GM21390 (cell line): ENCODE data around the gene GATA1.

Experiments used
- ATAC-seq: cut with Tn5 transposase; IDR thresholded peaks from one replicate; pipeline ENCODE4 v1.9.1; 2021; ENCODE audit not compliant: unreplicated experiment

The GATA1 gene

DNA sequence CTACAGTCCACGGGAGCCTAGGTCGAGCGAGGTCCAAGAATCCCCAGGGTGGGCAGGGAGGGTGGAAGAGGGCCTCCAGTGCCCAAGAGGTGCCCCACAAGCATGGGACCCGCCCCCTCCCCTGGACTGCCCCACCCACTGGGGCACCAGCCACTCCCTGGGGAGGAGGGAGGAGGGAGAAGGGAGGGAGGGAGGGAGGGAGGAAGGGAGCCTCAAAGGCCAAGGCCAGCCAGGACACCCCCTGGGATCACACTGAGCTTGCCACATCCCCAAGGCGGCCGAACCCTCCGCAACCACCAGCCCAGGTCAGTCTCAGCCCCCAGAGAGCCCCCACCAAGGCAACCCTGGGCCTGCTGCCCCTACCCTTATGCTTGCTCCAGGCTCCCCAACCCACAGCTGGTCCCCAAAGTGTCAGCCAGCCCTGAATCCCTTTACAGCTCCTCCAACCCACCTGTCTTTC is at the start of gene GATA1:
Gene GATA1, plus strand, starts transcription at position 250 of the 460 bp plus-strand sequence. CDS start 4,520 bp downstream, outside the sequence.
- ATAC-seq: no peak

GRCh38 chrX:48736878-48737212 is 49.5 kb upstream of the GATA1 start:
- ATAC-seq: no peak

DNA sequence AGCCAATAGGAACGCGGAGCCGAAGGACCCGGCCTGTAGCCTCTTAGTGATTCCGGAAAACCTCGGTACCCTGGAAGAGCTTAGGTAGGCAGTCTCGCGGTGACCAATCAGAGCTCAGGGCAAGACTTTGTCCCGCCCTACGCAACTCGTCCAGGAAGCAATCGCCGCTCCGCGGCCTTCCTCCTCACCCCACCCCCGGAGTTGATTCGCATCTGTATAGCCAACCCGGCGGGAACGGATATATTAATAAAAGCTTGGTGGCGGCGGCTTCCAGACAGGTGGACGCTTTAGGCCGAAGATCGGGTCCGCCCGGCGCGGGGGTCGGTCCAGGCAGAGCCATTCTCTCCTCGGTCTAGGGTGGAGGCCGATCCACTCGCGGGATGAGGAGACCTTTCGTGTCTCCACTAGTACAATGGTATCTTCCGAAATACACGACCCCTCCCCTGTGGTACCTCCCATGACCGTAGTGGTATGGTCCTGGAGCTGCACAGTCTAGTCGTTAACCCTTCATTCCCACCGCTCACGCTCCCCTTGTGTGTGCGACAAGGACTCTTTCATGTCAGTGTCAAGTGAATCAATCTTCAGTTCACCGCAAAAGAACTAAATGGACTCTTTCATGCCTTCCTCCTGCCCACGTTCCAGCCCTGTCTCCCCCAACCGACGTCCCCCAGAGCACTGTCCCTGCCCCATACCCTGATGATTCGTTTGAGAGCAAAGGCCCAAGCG is 49.0 kb upstream of the GATA1 start:
- ATAC-seq: peak; percentile 98

- no peak for ATAC-seq
Measured at GRCh38 chrX:48737940-48738339, 48.5 kb upstream of the GATA1 start.

DNA sequence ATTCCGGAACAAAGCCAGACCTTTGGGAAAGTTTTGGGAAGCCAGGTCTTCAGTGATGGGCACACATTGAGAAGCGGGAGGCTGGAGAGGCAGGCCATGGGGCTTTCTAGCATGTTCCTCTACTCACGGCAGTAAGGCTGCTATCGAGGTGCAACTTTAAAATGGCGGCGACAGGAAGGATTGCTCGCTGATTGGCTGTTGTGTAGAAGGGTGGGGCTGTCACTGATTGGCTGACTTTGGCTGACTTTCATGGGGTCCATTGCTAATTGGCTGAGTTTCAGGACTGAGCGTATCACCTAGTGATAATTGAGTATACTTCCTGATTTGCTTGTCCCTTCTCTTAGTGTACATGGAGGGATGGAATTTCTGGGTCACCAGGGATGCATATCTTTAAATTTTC is 44.6 kb upstream of the GATA1 start:
- no peak for ATAC-seq

GRCh38 chrX:48745222-48745621 is 41.2 kb upstream of the GATA1 start:
- ATAC-seq: no peak

DNA sequence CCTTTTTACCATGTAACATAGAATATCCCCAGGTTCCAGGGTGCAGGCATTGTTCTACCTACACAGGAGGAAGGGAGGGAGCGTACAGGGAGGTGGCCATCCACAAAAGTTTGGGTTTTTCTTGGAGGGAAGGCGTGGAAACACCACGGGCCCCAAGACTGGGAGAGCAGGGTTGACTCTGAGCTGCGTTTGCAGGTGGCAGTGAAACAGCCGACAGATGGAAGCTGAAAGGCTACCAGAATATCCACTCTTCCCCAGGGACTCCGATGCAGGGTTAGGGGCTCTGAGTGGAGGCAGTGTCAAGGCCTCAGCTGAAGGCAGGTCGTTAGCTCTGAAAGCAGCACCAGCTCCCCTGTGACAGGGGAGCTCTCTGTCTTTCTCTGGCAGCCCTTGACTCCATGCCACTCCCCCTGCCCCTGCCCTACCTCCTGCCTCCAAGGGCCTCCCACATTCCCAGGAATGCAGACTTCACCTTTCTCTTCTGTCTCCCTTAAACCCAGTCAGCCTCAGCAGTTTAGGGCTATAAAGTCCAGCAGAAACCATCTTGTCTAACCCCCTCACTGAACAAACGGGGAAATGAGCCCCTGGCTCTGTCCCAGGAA is 38.9 kb upstream of the GATA1 start:
- ATAC-seq: no peak

DNA sequence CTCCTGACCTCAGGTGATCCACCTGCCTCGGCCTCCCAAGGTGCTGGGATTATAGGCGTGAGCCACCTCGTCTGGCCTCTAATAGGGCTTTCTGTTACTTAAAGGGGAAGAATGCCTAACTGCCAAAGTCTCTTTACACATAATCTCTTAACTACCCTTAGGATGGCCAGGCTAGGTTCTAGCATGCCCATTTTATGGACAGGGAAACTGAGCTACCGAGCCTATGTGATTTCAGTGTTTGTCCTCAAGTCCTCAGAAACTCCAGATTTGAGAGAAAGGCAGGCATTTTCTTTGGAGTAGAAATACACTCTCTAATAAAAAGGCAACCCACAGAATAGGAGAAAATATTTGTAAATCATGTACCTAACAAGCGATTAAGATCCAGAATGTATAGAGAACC is 37.2 kb upstream of the GATA1 start:
- ATAC-seq: no peak

DNA sequence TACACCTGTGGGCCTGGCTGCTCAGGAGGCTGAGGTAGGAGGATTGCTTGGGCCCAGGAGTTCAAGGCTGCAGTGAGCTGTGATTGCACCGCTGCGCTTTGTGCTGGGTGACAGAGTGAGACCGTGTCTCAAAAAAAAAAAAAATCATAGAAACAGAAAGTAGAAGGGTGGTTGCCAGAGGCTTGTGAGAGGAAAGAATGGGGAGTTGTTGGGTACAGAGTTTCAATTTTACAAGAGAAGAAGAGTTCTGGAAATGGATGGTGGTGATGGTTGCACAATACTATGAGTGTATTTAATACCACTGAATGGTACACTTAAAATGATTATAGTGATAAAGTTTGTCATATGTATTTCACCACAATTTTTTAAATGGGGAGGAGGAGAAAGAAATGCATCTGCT is 35.0 kb upstream of the GATA1 start:
- no peak for ATAC-seq

DNA sequence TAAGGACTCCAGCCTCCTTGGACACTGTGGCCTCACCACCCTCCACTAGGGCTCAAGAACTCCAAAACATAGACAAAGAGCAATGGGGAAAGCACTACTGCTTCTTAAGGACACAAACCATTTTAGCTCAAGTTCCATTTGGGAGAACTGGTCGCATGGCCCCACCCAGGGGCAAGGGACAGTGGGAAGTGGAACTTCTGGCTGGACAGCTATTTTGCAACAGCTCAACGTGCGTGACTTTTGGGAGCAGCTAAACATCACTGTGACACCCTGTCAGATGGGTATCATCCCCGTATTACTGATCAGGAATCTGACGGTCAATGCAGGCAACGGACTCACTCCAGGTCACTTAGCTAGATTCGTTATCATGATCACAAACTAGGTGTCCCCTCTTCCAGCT is 33.9 kb upstream of the GATA1 start:
- ATAC-seq: no peak

GRCh38 chrX:48753708-48754228 is 32.6 kb upstream of the GATA1 start:
- no peak for ATAC-seq

GRCh38 chrX:48754238-48754637 is 32.2 kb upstream of the GATA1 start:
- ATAC-seq: no peak

- ATAC-seq: no peak
Measured at GRCh38 chrX:48761674-48762471, 24.5 kb upstream of the GATA1 start, which contains the start of gene GLOD5. Gene GLOD5 (plus strand): TSS chrX:48761747. CDS start chrX:48761791, 44 bp downstream.

DNA sequence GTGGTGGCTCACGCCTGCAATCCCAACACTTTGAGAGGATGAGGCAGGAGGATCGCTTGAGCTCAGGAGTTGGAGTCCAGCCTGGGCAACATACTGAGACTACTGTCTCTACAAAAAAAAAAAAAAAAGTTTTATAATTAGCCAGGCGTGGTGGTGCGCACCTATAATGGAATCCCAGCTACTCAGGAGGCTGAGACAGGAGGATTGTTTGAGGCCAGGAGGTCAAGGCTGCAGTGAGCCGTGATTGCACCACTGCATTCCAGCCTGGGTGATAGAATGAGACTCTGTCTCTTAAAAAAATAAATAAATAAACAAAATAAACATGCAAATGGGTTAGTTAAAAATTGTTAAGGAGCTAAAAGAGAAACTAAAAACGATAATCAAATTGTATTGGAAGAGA is 17.2 kb upstream of the GATA1 start:
- ATAC-seq: no peak

DNA sequence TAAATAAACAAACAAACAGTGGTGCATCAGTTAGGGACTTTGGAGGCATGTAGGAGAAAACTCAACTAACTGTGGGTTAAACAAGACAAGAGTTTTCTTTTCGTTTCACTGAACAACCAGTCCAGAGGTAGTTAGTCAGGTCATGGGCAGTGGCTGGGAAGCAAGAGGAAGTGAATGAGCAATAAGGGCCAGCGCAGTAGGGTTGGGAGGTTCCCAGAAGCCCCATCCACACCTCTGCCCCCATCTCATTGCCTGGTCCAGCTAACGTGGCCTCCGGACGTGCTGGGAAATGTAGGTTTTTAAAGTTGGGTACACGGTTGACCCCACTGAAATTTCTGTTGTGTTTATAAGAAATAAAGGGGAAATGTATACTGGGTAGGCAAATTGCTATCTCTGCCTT is 16.1 kb upstream of the GATA1 start:
- ATAC-seq: no peak

DNA sequence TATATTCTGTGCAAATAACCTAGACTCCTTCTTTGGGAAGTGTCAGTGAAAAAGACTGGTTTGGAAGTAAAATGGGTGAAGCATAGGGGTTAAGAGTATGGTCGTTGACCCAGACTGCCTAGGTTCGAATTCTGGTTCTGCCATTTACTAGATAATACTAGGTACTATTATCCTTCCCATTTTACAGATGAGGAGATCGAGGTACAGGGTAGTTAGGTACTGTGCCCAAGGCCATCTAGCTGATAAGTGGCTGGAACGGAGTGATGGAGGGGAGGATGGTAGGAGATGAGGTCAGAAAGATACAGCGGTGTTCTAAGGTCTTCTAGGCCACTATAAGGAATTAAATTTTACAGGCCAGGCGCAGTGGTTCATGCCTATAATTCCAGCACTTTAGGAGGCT is 13.8 kb upstream of the GATA1 start:
- ATAC-seq: no peak

- no peak for ATAC-seq
Measured at GRCh38 chrX:48776818-48777439, 9.5 kb upstream of the GATA1 start.

GRCh38 chrX:48779399-48779798 is 7.0 kb upstream of the GATA1 start:
- ATAC-seq: no peak

- ATAC-seq: no peak
Measured at GRCh38 chrX:48781705-48782104, 4.7 kb upstream of the GATA1 start.

- ATAC-seq: no peak
Measured at GRCh38 chrX:48782216-48782615, 4.2 kb upstream of the GATA1 start.

GRCh38 chrX:48782795-48783194 is 3.6 kb upstream of the GATA1 start:
- no peak for ATAC-seq
